Measurements from ENCODE around the gene RAPH1. TPM values are rescaled to one million over a fixed set of nuclear protein-coding genes. Genes with fewer than 3 reads are reported as not detected.
"Not testable (repeated sequence)": the region's sequence is repeated elsewhere in the genome, so short reads cannot be mapped to it uniquely, and the experiment has no call there.

The RAPH1 gene
- total RNA-seq, 2 donors from 2014 or later, result 0.92 to 1.0 TPM

DNA sequence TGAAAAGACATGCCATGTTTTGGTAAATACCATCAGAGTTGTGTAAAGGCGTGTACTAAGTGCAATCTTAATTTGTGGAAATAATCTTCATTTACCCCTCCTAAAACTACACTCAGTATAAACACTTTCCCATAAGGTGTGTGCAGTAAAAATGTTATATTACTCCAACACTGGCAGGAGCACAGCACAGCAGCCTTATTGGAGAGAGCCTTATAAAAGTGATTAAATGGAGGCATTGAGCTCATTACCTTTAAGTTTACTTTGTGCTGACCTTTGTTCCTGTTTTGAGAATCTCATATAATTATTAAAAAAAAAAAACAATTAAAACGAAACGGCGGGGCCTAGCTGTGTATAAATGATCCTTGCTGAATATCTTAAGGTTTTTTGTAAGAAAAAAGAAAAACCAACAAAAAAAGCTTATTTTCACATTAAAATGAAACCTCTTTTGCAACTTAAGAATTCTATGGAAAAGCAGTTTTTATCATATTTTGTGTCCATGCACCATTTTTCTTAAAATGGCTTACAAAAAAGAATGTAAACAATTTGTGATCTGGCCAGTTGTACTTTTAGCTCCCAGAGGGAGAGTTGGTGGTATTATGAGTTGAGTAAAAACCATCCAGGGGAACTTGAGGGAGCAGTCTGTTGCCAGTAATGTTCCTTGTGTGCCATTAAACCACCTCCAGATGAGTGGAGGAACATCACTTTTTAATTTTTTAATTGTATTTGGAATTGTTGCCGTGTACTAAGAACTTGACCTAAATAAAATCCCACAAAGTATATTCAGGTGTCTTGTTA is 103.5 kb downstream of the RAPH1 start:
- ATAC-seq, result no peak
- H3K4me3 Mint-ChIP-seq, result no peak overlapping the region

DNA sequence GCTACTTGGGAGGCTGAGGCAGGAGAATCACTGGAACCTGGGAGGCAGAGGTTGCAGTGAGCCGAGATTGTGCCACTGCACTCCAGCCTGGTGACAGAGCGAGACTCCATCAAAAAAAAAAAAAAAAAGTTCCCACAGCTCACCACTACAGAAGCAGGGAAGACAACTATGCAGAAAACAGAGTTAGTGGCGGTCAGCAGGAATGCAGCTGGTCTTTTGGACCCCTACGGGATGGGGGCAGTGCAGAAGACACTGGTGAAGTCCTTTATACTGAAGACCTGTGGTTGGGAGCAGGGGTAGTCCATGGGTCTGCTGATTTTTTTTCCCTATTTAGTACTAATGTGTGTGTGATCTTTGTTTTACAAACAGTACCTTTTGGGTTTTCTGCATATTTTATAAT is 105.5 kb downstream of the RAPH1 start:
- not testable (repeated sequence) for DNase-seq (ENCODE audit: low spot score); H3K27ac Mint-ChIP-seq; H3K27me3 Mint-ChIP-seq; H3K4me1 Mint-ChIP-seq (ENCODE audit: low read depth in 2 of 2); ATAC-seq; H3K4me3 Mint-ChIP-seq; H3K9me3 Mint-ChIP-seq; H3K36me3 Mint-ChIP-seq

More for the DNA sequence above, 103.5 kb downstream of the RAPH1 start:
- no peak for DNase-seq (ENCODE audit: low spot score)
- H3K9me3 Mint-ChIP-seq, result no peaks in the 10 kb centered on the region
- no peaks in the 10 kb centered on the region for H3K36me3 Mint-ChIP-seq
- no peak overlapping the region for H3K27ac Mint-ChIP-seq
- H3K4me1 Mint-ChIP-seq (ENCODE audit: low read depth in 2 of 2), result no peaks in the 10 kb centered on the region
- no peaks in the 10 kb centered on the region for H3K27me3 Mint-ChIP-seq

DNA sequence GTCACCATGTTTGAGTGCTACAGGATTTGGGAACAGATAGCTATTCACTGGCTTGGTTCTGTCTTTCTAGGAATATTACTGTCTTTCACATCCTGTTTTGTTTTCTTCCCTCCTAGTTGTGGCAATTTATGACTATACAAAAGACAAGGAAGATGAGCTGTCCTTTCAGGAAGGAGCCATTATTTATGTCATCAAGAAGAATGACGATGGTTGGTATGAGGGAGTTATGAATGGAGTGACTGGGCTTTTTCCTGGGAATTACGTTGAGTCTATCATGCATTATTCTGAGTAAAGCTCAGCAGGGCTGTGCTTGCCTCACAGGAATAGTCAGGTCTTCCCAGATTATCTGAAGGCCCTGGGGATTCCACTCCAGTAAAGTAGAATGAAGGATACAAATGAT is 108.0 kb downstream of the RAPH1 start:
- Mint-ChIP-seq H3K4me1 (ENCODE audit: low read depth in 2 of 2) (no peaks in the 10 kb centered on the region), H3K27me3 (no peaks in the 10 kb centered on the region), H3K27ac (no peak overlapping the region), H3K9me3 (no peaks in the 10 kb centered on the region), H3K36me3 (no peaks in the 10 kb centered on the region), H3K4me3 (no peak overlapping the region)
- ATAC-seq (no peak), DNase-seq (ENCODE audit: low spot score) (no peak)

DNA sequence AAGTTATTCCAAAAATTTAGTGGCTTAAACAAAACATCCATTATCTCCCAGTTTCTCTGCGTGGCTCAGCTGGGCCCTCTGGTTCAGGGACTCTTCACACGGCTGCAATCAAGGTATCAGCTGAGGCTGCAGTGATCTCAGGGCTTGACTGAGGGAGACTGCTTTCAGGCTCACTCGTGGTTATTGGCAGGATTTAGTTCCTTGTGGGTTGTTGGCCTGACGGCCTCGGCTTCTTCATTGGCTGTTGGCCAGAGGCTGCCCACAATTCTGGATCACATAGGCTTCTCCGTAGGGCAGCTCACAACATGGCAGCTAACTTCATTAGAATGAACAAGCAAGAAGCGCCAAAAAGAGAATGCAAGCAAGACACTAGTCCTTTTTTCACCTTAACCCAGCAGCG is 116.8 kb downstream of the RAPH1 start:
- Mint-ChIP-seq H3K36me3 (peaks cover 21% of the 10 kb centered on the region), H3K4me3 (no peak overlapping the region), H3K4me1 (ENCODE audit: low read depth in 2 of 2) (no peaks in the 10 kb centered on the region), H3K27me3 (no peaks in the 10 kb centered on the region), H3K9me3 (no peaks in the 10 kb centered on the region), H3K27ac (no peak overlapping the region)
- DNase-seq (ENCODE audit: low spot score) (no peak), ATAC-seq (no peak)

DNA sequence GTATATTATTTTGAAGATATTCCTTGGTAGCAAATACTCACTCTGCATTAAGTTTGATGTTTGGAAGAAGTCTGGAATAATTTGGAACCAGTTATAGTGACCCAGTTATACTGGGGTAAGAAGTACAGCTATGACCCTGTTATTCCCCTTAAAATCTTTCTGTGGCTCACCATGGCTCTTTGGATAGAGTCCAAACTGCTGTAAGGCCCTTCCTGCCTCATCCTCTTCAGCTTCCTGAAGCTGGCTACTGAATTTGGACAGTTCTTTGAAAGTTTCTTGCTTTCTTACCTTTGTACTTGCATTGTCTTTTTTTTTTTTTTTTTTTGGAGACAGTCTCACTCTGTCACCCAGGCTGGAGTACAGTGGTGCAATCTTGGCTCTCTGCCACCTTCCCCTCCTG is 121.3 kb downstream of the RAPH1 start:
- no peaks in the 10 kb centered on the region for H3K27me3 Mint-ChIP-seq
- H3K27ac Mint-ChIP-seq, result no peak overlapping the region
- H3K4me1 Mint-ChIP-seq (ENCODE audit: low read depth in 2 of 2), result no peaks in the 10 kb centered on the region
- no peak for DNase-seq (ENCODE audit: low spot score)
- ATAC-seq, result no peak
- no peaks in the 10 kb centered on the region for H3K9me3 Mint-ChIP-seq
- H3K36me3 Mint-ChIP-seq, result peaks cover 15% of the 10 kb centered on the region
- no peak overlapping the region for H3K4me3 Mint-ChIP-seq

DNA sequence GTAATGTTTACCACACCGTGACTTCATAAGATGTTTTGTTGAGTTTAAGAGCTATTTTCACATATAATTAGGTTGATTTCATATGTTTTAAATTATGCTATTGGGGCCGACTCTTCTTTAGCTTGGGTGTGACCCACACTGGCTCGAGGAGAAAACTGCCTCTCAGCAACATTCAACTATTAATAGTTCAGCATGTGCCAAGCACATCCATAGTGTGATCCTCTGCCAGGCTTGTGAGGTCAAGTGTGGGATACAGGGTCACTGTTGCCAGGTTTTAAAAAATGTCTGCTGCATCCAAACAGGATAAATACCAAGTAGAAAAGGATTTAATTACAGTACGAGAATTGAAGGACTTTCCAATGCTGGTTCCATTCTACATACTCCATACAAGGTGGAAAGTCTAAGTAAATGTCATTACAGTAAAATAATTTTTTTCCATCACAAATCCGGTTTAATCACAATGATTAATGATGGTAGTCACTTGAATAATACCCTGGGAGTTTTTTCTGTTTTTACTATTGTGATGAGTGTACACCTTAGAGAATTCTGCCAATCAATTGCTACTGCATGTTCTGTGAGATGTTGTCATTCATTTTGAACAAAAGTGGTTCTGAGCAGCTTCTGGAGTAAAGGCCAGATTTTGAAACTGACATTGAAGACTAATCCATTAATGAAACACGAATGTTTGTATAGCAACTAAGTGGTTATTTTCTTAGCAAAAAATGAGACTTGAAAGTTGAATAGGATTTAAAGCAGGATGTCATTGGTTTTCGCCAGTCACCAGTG is 122.4 kb downstream of the RAPH1 start:
- H3K9me3 Mint-ChIP-seq, result no peaks in the 10 kb centered on the region
- ATAC-seq (no peak), DNase-seq (ENCODE audit: low spot score) (no peak)
- H3K4me3 Mint-ChIP-seq, result no peak overlapping the region
- no peaks in the 10 kb centered on the region for H3K4me1 Mint-ChIP-seq (ENCODE audit: low read depth in 2 of 2)
- no peak overlapping the region for H3K27ac Mint-ChIP-seq
- H3K27me3 Mint-ChIP-seq, result no peaks in the 10 kb centered on the region
- peaks cover 4% of the 10 kb centered on the region for H3K36me3 Mint-ChIP-seq

DNA sequence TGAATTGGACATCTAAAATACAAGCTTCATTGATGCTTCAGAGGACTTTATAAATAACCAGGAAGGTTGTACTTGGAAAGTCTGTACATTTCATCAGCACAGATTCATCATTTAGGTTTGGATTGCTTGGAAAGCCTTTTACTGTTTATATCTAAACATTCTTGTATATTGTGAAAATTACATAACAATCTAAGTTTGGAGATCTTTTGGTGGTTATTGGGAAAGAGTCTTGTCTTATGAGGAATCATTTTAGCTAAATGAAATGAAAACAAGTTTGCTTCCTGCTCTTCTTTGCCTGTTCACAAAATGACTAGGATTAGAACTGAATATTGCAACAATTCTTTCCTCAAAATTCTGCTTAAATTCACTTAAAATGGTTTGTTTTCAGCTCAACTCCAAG is 127.6 kb downstream of the RAPH1 start:
- ATAC-seq (no peak), DNase-seq (ENCODE audit: low spot score) (no peak)
- H3K4me3 Mint-ChIP-seq, result no peak overlapping the region
- no peaks in the 10 kb centered on the region for H3K4me1 Mint-ChIP-seq (ENCODE audit: low read depth in 2 of 2)
- no peaks in the 10 kb centered on the region for H3K36me3 Mint-ChIP-seq
- H3K27me3 Mint-ChIP-seq, result no peaks in the 10 kb centered on the region
- H3K9me3 Mint-ChIP-seq, result no peaks in the 10 kb centered on the region
- H3K27ac Mint-ChIP-seq, result no peak overlapping the region

DNA sequence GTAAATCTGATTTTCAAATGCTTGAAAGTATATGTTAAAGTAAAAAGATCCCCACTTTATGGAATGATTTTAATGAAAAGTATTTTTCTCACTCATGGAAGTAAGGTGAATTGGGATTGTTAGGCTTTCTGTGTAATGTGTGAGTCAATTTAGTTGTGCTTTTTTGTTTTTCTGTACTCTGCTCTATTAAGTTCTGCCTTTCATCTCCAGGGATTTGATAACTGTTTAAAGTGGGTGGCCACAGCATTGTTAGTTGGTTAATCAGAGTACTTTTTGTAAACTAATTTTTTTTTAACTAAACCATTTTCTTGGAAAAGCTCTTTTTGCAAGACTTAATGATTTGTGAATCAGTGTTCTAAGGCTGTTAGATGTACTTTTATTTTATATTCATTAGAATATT is 130.1 kb downstream of the RAPH1 start:
- Mint-ChIP-seq H3K27me3 (no peaks in the 10 kb centered on the region), H3K4me3 (no peak overlapping the region), H3K4me1 (ENCODE audit: low read depth in 2 of 2) (no peaks in the 10 kb centered on the region), H3K9me3 (no peaks in the 10 kb centered on the region), H3K27ac (no peak overlapping the region), H3K36me3 (no peaks in the 10 kb centered on the region)
- no peak for ATAC-seq
- DNase-seq (ENCODE audit: low spot score), result no peak

DNA sequence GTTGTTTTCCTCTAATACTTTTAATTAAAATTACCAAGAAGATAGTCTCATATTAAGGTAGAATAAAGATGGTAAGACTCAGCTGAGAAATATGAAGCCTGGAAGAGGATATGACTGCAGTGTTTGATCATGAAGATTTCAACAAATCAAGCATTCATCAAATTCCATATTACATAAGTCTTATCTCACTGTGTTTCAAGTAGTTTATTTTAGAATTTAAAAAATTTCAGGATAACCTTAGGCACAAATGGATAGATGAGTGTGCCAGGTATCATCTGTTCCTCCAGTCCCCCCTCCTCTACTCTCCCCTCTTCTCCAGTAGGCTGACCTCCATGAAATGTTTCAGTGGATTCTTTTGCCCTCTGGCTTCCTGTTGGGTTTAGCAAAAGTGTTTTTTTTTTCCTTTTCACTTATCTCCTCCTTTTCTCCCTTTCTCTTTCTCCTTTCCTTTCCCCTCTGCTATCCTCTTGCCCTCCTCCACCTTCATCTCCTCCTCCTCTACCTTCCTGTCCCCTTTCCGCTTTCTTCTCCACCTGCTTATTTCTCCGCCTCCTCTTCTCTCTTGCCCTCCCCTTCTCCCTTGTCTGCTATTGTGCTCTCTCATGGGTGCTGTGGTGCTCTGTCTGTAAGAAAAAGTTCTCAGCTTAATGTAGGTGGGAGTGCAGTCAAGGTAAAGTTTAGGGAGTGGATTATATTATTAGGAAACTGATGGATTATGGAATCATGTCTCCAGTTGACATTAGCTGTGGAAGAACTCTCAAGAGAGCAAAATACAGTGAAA is 134.1 kb downstream of the RAPH1 start:
- ATAC-seq, result no peak
- no peaks in the 10 kb centered on the region for H3K27me3 Mint-ChIP-seq
- H3K27ac Mint-ChIP-seq, result no peak overlapping the region
- no peak for DNase-seq (ENCODE audit: low spot score)
- peaks cover 0 to 3% of the 10 kb centered on the region in 2 donors for H3K4me1 Mint-ChIP-seq (ENCODE audit: low read depth in 2 of 2)
- H3K9me3 Mint-ChIP-seq, result no peaks in the 10 kb centered on the region
- peaks cover 4% of the 10 kb centered on the region for H3K36me3 Mint-ChIP-seq
- H3K4me3 Mint-ChIP-seq, result no peak overlapping the region

DNA sequence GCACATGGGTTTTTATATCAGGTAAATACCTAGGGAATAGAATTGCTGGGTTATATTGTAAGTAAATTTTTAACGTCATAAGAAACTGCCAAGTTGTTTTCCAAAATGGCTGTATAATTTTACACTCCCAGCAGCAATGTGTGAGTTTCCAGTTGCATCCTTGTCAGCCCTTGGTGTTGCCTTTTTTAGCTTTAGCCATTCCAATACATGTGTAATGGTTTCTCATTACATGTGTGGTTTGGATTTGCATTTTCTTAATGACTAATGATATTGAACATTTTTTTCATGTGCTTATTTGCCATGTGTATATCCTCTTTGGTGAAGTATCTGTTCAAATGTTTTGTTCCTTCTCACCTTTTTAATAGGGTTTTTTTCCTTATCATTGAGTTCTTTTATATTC is 136.1 kb downstream of the RAPH1 start:
- DNase-seq (ENCODE audit: low spot score), result no peak
- no peak overlapping the region for H3K4me3 Mint-ChIP-seq

DNA sequence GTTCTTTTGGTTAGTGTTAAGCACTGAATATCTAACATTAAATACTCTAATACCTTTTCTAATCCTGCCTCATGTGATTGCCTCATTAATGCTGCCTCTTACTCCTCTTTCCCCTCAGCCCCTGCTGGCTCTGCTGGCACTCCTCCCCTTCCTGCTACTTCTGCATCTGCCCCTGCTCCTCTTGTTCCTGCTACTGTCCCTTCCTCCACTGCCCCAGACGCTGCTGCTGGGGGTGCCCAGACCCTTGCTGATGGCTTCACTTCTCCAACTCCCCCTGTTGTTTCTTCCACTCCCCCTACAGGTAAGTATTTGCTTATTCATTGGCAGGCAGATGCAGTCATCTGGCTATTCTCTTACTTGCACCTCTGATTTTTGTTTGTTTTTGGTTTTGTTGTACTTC is 138.4 kb downstream of the RAPH1 start:
- Mint-ChIP-seq H3K9me3 (no peaks in the 10 kb centered on the region), H3K27me3 (no peaks in the 10 kb centered on the region), H3K36me3 (peaks cover 14% of the 10 kb centered on the region), H3K4me3 (no peak overlapping the region), H3K27ac (no peak overlapping the region), H3K4me1 (ENCODE audit: low read depth in 2 of 2) (peaks cover 0 to 3% of the 10 kb centered on the region in 2 donors)
- ATAC-seq (no peak), DNase-seq (ENCODE audit: low spot score) (no peak)

More for the DNA sequence above, 136.1 kb downstream of the RAPH1 start:
- ATAC-seq, result no peak
- no peak overlapping the region for H3K27ac Mint-ChIP-seq
- peaks cover 9% of the 10 kb centered on the region for H3K36me3 Mint-ChIP-seq
- H3K9me3 Mint-ChIP-seq, result no peaks in the 10 kb centered on the region
- no peaks in the 10 kb centered on the region for H3K27me3 Mint-ChIP-seq
- peaks cover 0 to 3% of the 10 kb centered on the region in 2 donors for H3K4me1 Mint-ChIP-seq (ENCODE audit: low read depth in 2 of 2)

DNA sequence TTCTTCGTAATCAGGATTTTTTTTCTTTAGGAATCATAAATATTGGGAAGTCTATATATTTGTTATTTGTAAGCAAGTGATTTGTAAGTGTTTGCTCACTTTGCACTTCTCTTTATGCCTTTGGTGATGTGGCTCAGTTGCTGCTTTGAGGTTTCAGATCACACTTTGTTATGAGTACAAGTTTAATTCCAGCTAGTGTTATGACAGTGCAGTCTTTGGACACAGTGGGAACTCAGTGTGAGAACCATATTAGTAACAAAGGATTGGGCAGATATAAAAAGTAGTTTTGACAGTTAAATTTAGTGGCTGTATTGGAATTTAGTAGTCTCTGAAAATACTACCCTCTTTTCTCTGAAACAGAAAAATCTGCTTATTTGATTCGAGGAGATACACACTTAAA is 139.2 kb downstream of the RAPH1 start:
- Mint-ChIP-seq H3K4me3 (no peak overlapping the region), H3K9me3 (no peaks in the 10 kb centered on the region), H3K4me1 (ENCODE audit: low read depth in 2 of 2) (peaks cover 0 to 3% of the 10 kb centered on the region in 2 donors), H3K36me3 (peaks cover 14% of the 10 kb centered on the region), H3K27ac (no peak overlapping the region), H3K27me3 (no peaks in the 10 kb centered on the region)
- no peak for DNase-seq (ENCODE audit: low spot score)
- no peak for ATAC-seq

DNA sequence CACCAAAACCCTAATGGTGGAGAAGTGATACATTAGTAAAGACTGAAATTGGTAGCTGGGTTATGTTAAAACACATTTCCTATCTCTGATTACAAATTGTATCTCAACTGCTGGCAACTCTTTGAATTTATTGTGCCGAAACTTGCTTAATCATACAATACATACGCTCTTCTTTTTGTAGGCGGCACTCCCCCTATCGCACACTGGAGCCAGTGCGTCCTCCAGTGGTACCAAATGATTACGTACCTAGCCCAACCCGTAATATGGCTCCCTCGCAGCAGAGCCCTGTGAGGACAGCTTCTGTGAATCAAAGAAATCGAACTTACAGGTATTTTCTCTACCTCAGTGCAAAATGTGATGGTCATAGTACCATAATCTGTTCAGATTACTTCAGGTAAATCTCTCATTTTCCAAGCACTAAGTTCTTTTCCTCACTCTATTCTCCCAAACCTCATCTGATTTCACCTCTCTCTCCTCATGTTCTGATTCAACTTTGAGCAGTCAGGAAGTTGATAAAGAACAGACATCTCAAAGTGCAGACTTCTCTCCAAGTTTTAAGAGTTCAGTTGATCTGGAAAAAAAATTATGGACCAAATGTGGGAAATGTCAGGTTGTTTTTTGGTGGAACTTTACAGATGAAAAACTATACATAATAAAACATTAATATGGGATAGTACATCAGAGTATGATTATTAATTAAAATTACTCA is 140.4 kb downstream of the RAPH1 start:
- Mint-ChIP-seq H3K4me3 (no peak overlapping the region), H3K9me3 (no peaks in the 10 kb centered on the region), H3K27ac (no peak overlapping the region), H3K4me1 (ENCODE audit: low read depth in 2 of 2) (peaks cover 0 to 3% of the 10 kb centered on the region in 2 donors), H3K27me3 (no peaks in the 10 kb centered on the region), H3K36me3 (peaks cover 14% of the 10 kb centered on the region)
- no peak for DNase-seq (ENCODE audit: low spot score)
- ATAC-seq, result no peak

Measured in natural killer cell treated with Interleukin-12 subunit alpha and Interleukin-12 subunit beta and Interleukin-15 and Interleukin-18, amount 100 ng/mL, for 72 hours (primary cell).